Lower leg skin (tissue), 4 donors: ENCODE results near the gene ERCC3. TPM values are rescaled to one million over a fixed set of nuclear protein-coding genes. Genes with fewer than 3 reads are reported as not detected.
A peak's percentile ranks its signal among the peaks of the same experiment; 100 is the strongest.

Experiments used
- DNase-seq, 2 donors: peaks; one replicate each; pipeline ENCODE4 v3.0.0-alpha.2; 2019; ENCODE audit warnings: low spot score in 2 of 2
- H3K4me3 ChIP-seq: fragments of 200-600 bp; sonication (generic); 2 replicates; pipeline ENCODE4 v1.5.1; 2017; ENCODE audit warnings: mild to moderate bottlenecking, low read depth; ENCODE audit not compliant: poor library complexity, severe bottlenecking
- POLR2A ChIP-seq, 2 donors: fragments of 450-650 bp; IDR thresholded peaks; one replicate each; pipeline ENCODE4 v1.6.1; 2016 to 2017; ENCODE audit warnings: antibody characterized with exemption in 2 of 2, mild to moderate bottlenecking in 1 of 2, moderate library complexity in 1 of 2
- WGBS, 2 donors: methylation state at CpG; one replicate each; pipeline ENCODE4 v1.1.5; 2018; 5-methylcytosine and 5-hydroxymethylcytosine counted together
- intact Hi-C: fragments of 100-400 bp; cut with DNase I; formaldehyde crosslinking; loops from one replicate; pipeline ENCODE4 v1.15.0; 2023; ENCODE audit warnings: low total_unique reads
- total RNA-seq, 4 donors: library from RNA; depleted of rRNA; stranded (reverse); fragments of >200 nt; gene quantifications; one replicate each; pipeline ENCODE4 v1.1.0, GENCODE V29; 2016
- TF ChIP-seq, protein P1 (sequence below), 3 donors: fragments of 450-650 bp; IDR thresholded peaks; one replicate each; pipeline ENCODE4 v1.5.1; 2016; ENCODE audit warnings: antibody characterized with exemption in 3 of 3, mild to moderate bottlenecking in 3 of 3, moderate library complexity in 2 of 3

ERCC3 gene
- total RNA-seq, 4 donors from 2014 or later, result 23.7 to 47.5 (median 32.1) TPM

DNA sequence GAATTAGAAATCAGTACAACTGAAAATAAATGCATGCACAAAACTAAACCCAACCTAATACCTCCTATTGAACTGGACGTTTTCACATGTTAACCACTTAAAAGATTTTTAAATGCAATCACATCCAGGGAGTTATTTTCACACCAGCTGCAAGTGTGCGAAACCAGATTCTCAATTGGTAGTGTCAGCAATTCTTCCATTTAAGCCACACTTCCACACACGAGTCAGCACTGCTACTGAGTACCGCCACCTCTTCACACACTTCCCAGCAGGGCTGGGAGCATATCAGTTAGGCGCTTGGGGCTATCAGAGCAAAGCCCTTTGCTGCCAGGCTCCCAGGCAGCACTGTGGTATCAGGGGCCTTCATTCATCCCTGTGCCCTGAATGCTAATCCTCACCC is 14.2 kb downstream of the ERCC3 start:
- no peak overlapping the region for H3K4me3 ChIP-seq
- DNase-seq, result peak in 1 of 2 donors; percentile 14
- 76 to 85% methylated on average over 5 of the region's 5 CpGs for WGBS, 2 donors
- TF ChIP-seq, protein P1, sequence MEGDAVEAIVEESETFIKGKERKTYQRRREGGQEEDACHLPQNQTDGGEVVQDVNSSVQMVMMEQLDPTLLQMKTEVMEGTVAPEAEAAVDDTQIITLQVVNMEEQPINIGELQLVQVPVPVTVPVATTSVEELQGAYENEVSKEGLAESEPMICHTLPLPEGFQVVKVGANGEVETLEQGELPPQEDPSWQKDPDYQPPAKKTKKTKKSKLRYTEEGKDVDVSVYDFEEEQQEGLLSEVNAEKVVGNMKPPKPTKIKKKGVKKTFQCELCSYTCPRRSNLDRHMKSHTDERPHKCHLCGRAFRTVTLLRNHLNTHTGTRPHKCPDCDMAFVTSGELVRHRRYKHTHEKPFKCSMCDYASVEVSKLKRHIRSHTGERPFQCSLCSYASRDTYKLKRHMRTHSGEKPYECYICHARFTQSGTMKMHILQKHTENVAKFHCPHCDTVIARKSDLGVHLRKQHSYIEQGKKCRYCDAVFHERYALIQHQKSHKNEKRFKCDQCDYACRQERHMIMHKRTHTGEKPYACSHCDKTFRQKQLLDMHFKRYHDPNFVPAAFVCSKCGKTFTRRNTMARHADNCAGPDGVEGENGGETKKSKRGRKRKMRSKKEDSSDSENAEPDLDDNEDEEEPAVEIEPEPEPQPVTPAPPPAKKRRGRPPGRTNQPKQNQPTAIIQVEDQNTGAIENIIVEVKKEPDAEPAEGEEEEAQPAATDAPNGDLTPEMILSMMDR (IDR thresholded peaks at IDR 0.05), result no peak
- no peak for TF ChIP-seq POLR2A (IDR thresholded peaks at IDR 0.05)
- intact Hi-C loops, result no loop called here

DNA sequence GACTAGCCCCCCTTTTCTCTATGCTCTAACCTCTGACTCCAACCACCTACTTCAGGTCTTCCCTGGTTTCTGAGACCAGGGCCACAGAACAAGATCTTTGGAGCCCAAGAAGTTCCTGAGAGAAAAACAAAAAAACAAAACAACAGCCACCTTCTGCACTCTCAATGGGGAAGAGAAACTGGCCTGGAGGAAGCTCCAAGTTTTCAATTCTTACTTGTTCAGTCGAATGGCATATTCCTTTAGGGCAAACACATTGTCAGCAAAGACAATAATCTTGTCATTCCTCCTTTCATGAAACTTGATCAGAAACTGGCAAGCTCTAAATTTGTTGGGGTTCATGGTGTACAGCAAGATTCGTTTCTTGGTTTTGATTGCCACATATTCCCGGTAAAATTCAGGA is 15.0 kb downstream of the ERCC3 start:
- DNase-seq, result no peak
- H3K4me3 ChIP-seq, result no peak overlapping the region
- WGBS, 2 donors, result 37 to 56% methylated on average over 3 of the region's 3 CpGs
- intact Hi-C loops, result no loop called here
- no peak for TF ChIP-seq POLR2A (IDR thresholded peaks at IDR 0.05)
- TF ChIP-seq, protein P1 (IDR thresholded peaks at IDR 0.05), result no peak

DNA sequence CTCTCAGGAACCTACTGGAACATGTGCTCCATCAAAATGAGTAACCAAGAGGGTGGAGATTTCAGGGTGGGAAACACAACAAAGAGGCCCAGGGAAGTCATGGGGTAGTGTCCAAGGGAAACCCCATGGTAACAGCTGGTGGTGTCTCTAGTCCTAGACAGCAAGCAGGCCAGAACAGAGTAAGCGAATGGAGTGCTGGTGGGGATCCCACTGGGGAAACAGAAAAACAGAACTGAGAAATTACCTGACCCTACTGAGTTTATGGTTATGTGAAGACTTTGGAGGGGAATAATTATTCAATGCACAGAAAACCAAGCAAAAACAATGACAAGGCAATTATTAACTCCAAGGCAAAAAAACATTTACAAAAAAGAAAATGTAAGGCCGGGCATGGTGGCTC is 16.9 kb downstream of the ERCC3 start:
- TF ChIP-seq, protein P1 (IDR thresholded peaks at IDR 0.05), result no peak
- no peak for TF ChIP-seq POLR2A (IDR thresholded peaks at IDR 0.05)
- no peak overlapping the region for H3K4me3 ChIP-seq
- WGBS, 2 donors, result 90 to 100% methylated on average over 2 of the region's 2 CpGs
- intact Hi-C loops, result no loop called here
- DNase-seq, result no peak

DNA sequence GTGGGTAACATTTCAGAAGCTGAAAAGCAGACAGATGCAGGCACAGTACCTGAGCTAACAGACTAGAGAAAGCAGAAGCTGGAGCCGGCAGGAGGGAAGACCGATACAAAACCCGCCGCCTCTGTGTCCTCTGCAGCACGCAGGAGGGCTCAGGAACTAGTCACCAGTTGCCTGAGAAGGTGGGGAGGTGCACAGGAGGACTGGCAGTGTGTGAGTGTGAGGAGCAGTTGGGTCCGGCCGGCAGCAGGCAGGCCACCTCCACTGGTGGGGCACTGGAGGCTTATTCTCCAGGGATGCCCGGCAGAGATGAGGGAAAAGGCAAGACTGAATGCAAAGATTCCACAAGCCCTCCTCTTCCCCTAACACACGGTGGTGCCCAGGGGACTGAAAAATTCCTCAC is 18.2 kb downstream of the ERCC3 start:
- intact Hi-C loops, result no loop called here
- peak in 1 of 2 donors; percentile 52 for DNase-seq
- H3K4me3 ChIP-seq, result no peak overlapping the region
- TF ChIP-seq POLR2A (IDR thresholded peaks at IDR 0.05), result no peak
- WGBS, 2 donors, result 83 to 87% methylated on average over 9 of the region's 9 CpGs

DNA sequence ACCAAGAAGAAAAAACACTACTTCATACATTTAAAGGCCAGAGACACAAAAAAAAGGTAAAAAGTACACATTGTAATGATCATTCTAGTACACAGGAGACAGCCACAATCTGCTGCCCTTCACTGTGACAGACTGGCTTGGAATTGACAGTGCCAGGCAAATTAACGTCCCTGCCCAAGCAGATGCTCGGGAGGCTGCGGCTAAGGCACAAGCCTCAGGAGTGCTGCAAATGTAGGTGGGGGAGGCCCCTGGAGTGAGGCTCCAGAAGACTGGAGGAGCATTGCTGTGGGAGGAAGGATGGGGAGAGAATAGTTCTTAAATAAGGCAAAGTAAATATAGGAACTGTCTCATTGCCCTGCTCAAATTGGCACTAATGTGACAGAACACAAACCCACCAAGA is 18.6 kb downstream of the ERCC3 start:
- TF ChIP-seq, protein P1 (IDR thresholded peaks at IDR 0.05), result no peak
- no peak for TF ChIP-seq POLR2A (IDR thresholded peaks at IDR 0.05)
- DNase-seq, result peak in 1 of 2 donors; percentile 32
- H3K4me3 ChIP-seq, result no peak overlapping the region
- 88 to 91% methylated on average over 3 of the region's 3 CpGs for WGBS, 2 donors
- intact Hi-C loops, result no loop called here

DNA sequence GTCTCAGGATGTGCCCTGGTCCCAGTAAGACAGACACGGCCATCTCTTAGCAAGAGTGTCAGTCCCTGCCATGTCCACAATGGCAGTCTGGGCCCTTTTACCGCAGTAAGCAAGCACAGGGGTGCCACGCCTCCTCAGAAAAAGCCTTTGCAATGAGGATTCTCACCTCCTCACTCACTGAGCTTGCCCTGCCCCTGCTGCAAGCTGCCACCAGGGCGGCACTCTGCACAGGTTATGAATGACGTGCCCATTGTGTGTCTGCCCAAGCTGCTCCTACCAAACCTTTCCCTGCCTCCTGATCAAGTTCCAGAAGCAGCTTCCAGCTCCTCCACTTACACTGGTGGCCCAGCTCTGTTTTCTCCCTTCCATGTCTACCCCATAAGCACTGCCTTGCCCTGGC is 23.3 kb downstream of the ERCC3 start:
- H3K4me3 ChIP-seq, result no peak overlapping the region
- WGBS, 2 donors, result 98% methylated on average over 5 of the region's 5 CpGs
- intact Hi-C loops, result no loop called here
- no peak for DNase-seq
- TF ChIP-seq, protein P1 (IDR thresholded peaks at IDR 0.05), result no peak
- TF ChIP-seq POLR2A (IDR thresholded peaks at IDR 0.05), result no peak
